Fibroblast of the conjunctiva (primary cell): ENCODE results near the gene KRT37.
A peak's percentile ranks its signal among the peaks of the same experiment; 100 is the strongest.

Experiments
- DNase-seq: peaks from one replicate; pipeline ENCODE4 v3.0.0-alpha.2; 2010; ENCODE audit warnings: low read depth

KRT37 gene

GRCh38 chr17:41424111-41424635, at the start of gene KRT37:
KRT37 (minus strand) TSS chr17:41424585; CDS start chr17:41424523, 62 bp downstream.
- no peak for DNase-seq

GRCh38 chr17:41468346-41468745, 44.0 kb upstream of the KRT37 start:
- no peak for DNase-seq

- no peak for DNase-seq
These were observed 43.2 kb upstream of the KRT37 start for GRCh38 chr17:41467561-41467960.

GRCh38 chr17:41466988-41467387, 42.6 kb upstream of the KRT37 start, which contains the start of gene KRT32:
KRT32 (minus strand) TSS chr17:41467386; CDS start chr17:41467325, 61 bp downstream.
- DNase-seq, result no peak

GRCh38 chr17:41464682-41465081, 40.3 kb upstream of the KRT37 start:
- peak; percentile 68 for DNase-seq

GRCh38 chr17:41464173-41464572, 39.8 kb upstream of the KRT37 start:
- no peak for DNase-seq

- DNase-seq, result no peak
These were observed 39.4 kb upstream of the KRT37 start for GRCh38 chr17:41463746-41464145.

- no peak for DNase-seq
These were observed 38.3 kb upstream of the KRT37 start for GRCh38 chr17:41462705-41463104.

GRCh38 chr17:41457676-41458075, 33.3 kb upstream of the KRT37 start:
- DNase-seq, result no peak

GRCh38 chr17:41456204-41456603, 31.8 kb upstream of the KRT37 start:
- no peak for DNase-seq

GRCh38 chr17:41455236-41455635, 30.9 kb upstream of the KRT37 start:
- no peak for DNase-seq

- DNase-seq, result no peak
These were observed 28.7 kb upstream of the KRT37 start for GRCh38 chr17:41453066-41453465.

- DNase-seq, result no peak
These were observed 27.9 kb upstream of the KRT37 start for GRCh38 chr17:41452281-41452680.

GRCh38 chr17:41451154-41451728, 26.9 kb upstream of the KRT37 start:
- DNase-seq, result no peak

- no peak for DNase-seq
These were observed 24.6 kb upstream of the KRT37 start for GRCh38 chr17:41449008-41449407.

GRCh38 chr17:41448506-41448905, 24.1 kb upstream of the KRT37 start:
- DNase-seq, result no peak

- DNase-seq, result no peak
These were observed 22.4 kb upstream of the KRT37 start for GRCh38 chr17:41446806-41447205.

GRCh38 chr17:41444640-41445039, 20.3 kb upstream of the KRT37 start:
- DNase-seq, result no peak

- DNase-seq, result no peak
These were observed 19.8 kb upstream of the KRT37 start for GRCh38 chr17:41444186-41444585.

- no peak for DNase-seq
These were observed 18.4 kb upstream of the KRT37 start for GRCh38 chr17:41442739-41443138.

GRCh38 chr17:41440531-41441033, 16.2 kb upstream of the KRT37 start, which contains the start of gene KRT38:
KRT38 (minus strand) TSS chr17:41440983; CDS start chr17:41440921, 62 bp downstream.
- DNase-seq, result no peak

- DNase-seq, result no peak
These were observed 15.0 kb upstream of the KRT37 start for GRCh38 chr17:41439375-41439774.

GRCh38 chr17:41437769-41438168, 13.4 kb upstream of the KRT37 start:
- no peak for DNase-seq

GRCh38 chr17:41437254-41437653, 12.9 kb upstream of the KRT37 start:
- DNase-seq, result no peak
